ENCODE results near the gene STRC.
"Not testable (repeated sequence)": the region's sequence is repeated elsewhere in the genome, so short reads cannot be mapped to it uniquely, and the experiment has no call there.

DNA sequence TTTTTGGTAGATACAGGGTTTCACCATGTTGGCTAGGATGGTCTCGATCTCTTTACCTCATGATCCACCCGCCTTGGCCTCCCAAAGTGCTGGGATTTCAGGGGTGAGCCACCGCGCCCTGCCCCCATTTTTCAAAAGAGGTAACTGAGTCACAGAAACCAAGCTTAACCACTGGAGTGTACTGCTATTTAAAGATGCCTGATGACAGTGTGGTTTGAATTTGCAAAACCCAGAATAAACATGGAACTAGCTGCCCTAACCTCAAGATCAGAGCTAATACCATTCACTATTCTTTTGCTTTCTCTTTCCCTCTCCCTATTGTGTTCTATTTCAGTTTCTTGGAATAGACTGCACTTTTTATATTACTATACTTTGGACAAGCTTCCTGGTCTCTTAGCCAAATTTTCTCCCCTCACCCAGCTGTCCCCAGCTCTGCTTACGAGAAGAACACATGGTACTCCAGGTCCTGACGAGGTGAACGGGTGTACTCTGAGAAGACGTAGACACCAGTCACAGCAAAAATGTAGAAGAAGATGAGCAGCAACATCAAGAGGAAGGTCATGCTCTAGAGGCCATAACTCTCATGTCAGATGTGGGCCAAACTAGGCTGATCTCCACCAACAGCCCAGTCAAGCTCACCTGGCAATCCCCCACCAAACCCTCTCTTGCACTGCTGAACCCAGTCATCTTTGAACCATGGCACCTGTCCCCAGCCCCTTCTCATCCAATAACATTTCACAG is 20.0 kb upstream of the STRC start:
- not testable (repeated sequence) for TF ChIP-seq POLR2A (IDR thresholded peaks at IDR 0.05; ENCODE audit: extremely low read depth, insufficient read length)
- TF ChIP-seq, protein P1, sequence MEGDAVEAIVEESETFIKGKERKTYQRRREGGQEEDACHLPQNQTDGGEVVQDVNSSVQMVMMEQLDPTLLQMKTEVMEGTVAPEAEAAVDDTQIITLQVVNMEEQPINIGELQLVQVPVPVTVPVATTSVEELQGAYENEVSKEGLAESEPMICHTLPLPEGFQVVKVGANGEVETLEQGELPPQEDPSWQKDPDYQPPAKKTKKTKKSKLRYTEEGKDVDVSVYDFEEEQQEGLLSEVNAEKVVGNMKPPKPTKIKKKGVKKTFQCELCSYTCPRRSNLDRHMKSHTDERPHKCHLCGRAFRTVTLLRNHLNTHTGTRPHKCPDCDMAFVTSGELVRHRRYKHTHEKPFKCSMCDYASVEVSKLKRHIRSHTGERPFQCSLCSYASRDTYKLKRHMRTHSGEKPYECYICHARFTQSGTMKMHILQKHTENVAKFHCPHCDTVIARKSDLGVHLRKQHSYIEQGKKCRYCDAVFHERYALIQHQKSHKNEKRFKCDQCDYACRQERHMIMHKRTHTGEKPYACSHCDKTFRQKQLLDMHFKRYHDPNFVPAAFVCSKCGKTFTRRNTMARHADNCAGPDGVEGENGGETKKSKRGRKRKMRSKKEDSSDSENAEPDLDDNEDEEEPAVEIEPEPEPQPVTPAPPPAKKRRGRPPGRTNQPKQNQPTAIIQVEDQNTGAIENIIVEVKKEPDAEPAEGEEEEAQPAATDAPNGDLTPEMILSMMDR (IDR thresholded peaks at IDR 0.05; ENCODE audit: low read depth, low read length) = not testable (repeated sequence)
- TF ChIP-seq, protein P2, sequence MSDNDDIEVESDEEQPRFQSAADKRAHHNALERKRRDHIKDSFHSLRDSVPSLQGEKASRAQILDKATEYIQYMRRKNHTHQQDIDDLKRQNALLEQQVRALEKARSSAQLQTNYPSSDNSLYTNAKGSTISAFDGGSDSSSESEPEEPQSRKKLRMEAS (IDR thresholded peaks at IDR 0.05; ENCODE audit: low read depth, low read length) = not testable (repeated sequence)

Data from NB4 (cell line).